ENCODE data around the gene STAB2. TPM values are rescaled to one million over a fixed set of nuclear protein-coding genes. Genes with fewer than 3 reads are reported as not detected.

STAB2 gene
- total and polyA plus RNA-seq, 2 of the 4 experiments (the other 2 are of a cell fraction), result not detected

DNA sequence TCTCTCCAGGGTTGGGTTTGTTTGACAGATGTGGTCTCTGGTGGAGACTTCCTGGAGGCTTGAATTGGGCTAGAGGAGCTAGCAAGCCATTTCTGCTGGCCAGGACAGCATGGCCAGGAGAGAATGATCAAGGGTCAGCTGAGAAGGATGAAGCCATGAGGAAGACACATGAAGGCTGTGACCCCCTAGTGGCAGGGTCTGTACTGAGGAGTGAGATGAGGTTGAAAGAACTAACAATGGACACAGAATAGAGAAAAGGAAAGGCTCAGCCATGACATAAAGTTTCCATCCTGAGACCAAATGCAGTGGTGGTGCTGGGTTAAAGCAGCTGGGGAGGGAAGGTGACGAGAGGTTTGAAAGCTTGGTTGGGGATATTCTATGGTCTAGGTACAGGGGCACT is 164.1 kb downstream of the STAB2 start:
- H3K56ac ChIP-seq (ENCODE audit: extremely low read depth, insufficient read depth, low read length), result no peak overlapping the region
- no peak for ATAC-seq (ENCODE audit: low read depth)
- no peak overlapping the region for H4K91ac ChIP-seq (ENCODE audit: insufficient read depth, low read depth, low read length)
- ChIA-PET CTCF (no interaction called here), POLR2A (ENCODE audit: unreplicated experiment) (no interaction called here)
- BruUV-seq (replicated peaks), result no TSS peak
- H3K27me3 ChIP-seq (ENCODE audit: control insufficient read depth, insufficient read depth, low read length), result no peaks in the 10 kb centered on the region
- H3K18ac ChIP-seq (ENCODE audit: low read depth, low read length), result no peak overlapping the region
- H3K14ac ChIP-seq (replicated peaks; ENCODE audit: low read depth, low read length), result no peak overlapping the region
- in situ Hi-C loops (cut with MboI; ENCODE audit: low sequenced_read_pairs) (no loop called here), dilution Hi-C loops (cut with HindIII; ENCODE audit: low sequenced_read_pairs, unreplicated experiment) (no loop called here), intact Hi-C loops (cut with micrococcal nuclease) (no loop called here)
- H3K4me3 ChIP-seq (ENCODE audit: insufficient read depth, low read depth, low read length), result no peak overlapping the region
- no peak overlapping the region for H4K5ac ChIP-seq (ENCODE audit: low read depth, low read length)
- no peak overlapping the region for H3K23ac ChIP-seq (ENCODE audit: low read depth, low read length)
- 67% methylated on average over 1 of the region's 1 CpG; no CpG with 5 or more reads in 1 of the 2 experiments for WGBS, 2 experiments (ENCODE audit: extremely low coverage in 2 of 2, insufficient read length in 1 of 2)
- no peaks in the 10 kb centered on the region for H3K36me3 ChIP-seq (ENCODE audit: control insufficient read depth, insufficient read depth, low read length)
- H2AFZ ChIP-seq (replicated peaks; ENCODE audit: low read length, poor library complexity), result no peak overlapping the region
- no peak overlapping the region for H3K4ac ChIP-seq (ENCODE audit: low read depth, low read length)
- no peak for DNase-seq
- no peak overlapping the region for H3K4me2 ChIP-seq (ENCODE audit: low read depth, low read length)
- H2AK5ac ChIP-seq (ENCODE audit: low read depth, low read length), result no peak overlapping the region
- H3K4me1 ChIP-seq (ENCODE audit: control insufficient read depth, insufficient read depth, low read length), result no peaks in the 10 kb centered on the region
- H2BK15ac ChIP-seq (ENCODE audit: low read depth, low read length), result no peak overlapping the region
- H3K27ac ChIP-seq (ENCODE audit: insufficient read depth, low read length), result no peak overlapping the region
- no peaks in the 10 kb centered on the region for H3K9me3 ChIP-seq (ENCODE audit: control insufficient read depth, insufficient read depth, low read length)
- H2BK120ac ChIP-seq (ENCODE audit: low read depth, low read length), result no peak overlapping the region
- H3K79me1 ChIP-seq (ENCODE audit: low read depth in 1 of 2, low read length in 2 of 2), result no peaks in the 10 kb centered on the region
- H3K9me1 ChIP-seq (ENCODE audit: insufficient read depth, low read length), result no peaks in the 10 kb centered on the region
- no peak overlapping the region for H3K9ac ChIP-seq (ENCODE audit: low read depth, low read length)
- no peak overlapping the region for H2AK9ac ChIP-seq (replicated peaks; ENCODE audit: low read depth, low read length, poor library complexity)
- H4K8ac ChIP-seq (ENCODE audit: low read depth in 2 of 2, low read length in 2 of 2), result no peak overlapping the region
- no peak overlapping the region for H2BK5ac ChIP-seq (ENCODE audit: low read depth, low read length, poor library complexity, severe bottlenecking)
- no peak overlapping the region for H2BK20ac ChIP-seq (ENCODE audit: low read depth, low read length)
- TF ChIP-seq, protein P1, sequence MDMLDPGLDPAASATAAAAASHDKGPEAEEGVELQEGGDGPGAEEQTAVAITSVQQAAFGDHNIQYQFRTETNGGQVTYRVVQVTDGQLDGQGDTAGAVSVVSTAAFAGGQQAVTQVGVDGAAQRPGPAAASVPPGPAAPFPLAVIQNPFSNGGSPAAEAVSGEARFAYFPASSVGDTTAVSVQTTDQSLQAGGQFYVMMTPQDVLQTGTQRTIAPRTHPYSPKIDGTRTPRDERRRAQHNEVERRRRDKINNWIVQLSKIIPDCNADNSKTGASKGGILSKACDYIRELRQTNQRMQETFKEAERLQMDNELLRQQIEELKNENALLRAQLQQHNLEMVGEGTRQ (IDR thresholded peaks at IDR 0.05; ENCODE audit: low read depth, low read length), result no peak
- TF ChIP-seq RAD21 (IDR thresholded peaks at IDR 0.05; ENCODE audit: low read length) (no peak), POLR2A (IDR thresholded peaks at IDR 0.05; ENCODE audit: low read depth, low read length) (no peak), NFE2L2 (IDR thresholded peaks at IDR 0.05; ENCODE audit: low read depth, low read length) (no peak), MAFK (IDR thresholded peaks at IDR 0.05; ENCODE audit: low read depth, low read length) (no peak), FOS (IDR thresholded peaks at IDR 0.05; ENCODE audit: low read depth, low read length) (no peak), SMC3 (IDR thresholded peaks at IDR 0.05; ENCODE audit: low read depth, low read length) (no peak), CHD1 (IDR thresholded peaks at IDR 0.05; ENCODE audit: low read depth, low read length) (no peak), MXI1 (IDR thresholded peaks at IDR 0.05; ENCODE audit: borderline replicate concordance, low read depth, low read length) (no peak), CEBPB (IDR thresholded peaks at IDR 0.05; ENCODE audit: low read depth, low read length) (no peak), RCOR1 (IDR thresholded peaks at IDR 0.05; ENCODE audit: insufficient replicate concordance, low read length) (no peak), RFX5 (IDR thresholded peaks at IDR 0.05; ENCODE audit: low read depth, low read length) (no peak), MAZ (IDR thresholded peaks at IDR 0.05; ENCODE audit: borderline replicate concordance, low read depth, low read length) (no peak), BHLHE40 (IDR thresholded peaks at IDR 0.05; ENCODE audit: low read depth, low read length) (no peak)
- TF ChIP-seq, protein P2, sequence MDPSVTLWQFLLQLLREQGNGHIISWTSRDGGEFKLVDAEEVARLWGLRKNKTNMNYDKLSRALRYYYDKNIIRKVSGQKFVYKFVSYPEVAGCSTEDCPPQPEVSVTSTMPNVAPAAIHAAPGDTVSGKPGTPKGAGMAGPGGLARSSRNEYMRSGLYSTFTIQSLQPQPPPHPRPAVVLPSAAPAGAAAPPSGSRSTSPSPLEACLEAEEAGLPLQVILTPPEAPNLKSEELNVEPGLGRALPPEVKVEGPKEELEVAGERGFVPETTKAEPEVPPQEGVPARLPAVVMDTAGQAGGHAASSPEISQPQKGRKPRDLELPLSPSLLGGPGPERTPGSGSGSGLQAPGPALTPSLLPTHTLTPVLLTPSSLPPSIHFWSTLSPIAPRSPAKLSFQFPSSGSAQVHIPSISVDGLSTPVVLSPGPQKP (IDR thresholded peaks at IDR 0.05; ENCODE audit: borderline replicate concordance, low read depth, low read length), result no peak
- TF ChIP-seq, protein P3, sequence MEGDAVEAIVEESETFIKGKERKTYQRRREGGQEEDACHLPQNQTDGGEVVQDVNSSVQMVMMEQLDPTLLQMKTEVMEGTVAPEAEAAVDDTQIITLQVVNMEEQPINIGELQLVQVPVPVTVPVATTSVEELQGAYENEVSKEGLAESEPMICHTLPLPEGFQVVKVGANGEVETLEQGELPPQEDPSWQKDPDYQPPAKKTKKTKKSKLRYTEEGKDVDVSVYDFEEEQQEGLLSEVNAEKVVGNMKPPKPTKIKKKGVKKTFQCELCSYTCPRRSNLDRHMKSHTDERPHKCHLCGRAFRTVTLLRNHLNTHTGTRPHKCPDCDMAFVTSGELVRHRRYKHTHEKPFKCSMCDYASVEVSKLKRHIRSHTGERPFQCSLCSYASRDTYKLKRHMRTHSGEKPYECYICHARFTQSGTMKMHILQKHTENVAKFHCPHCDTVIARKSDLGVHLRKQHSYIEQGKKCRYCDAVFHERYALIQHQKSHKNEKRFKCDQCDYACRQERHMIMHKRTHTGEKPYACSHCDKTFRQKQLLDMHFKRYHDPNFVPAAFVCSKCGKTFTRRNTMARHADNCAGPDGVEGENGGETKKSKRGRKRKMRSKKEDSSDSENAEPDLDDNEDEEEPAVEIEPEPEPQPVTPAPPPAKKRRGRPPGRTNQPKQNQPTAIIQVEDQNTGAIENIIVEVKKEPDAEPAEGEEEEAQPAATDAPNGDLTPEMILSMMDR (conservative IDR thresholded peaks at IDR 0.05; ENCODE audit: low read depth, low read length), result no peak
- H4K20me1 ChIP-seq (ENCODE audit: insufficient read depth, low read length), result no peaks in the 10 kb centered on the region
